GM18507 (cell line): ENCODE results near the gene SETD1A.
A peak's percentile ranks its signal among the peaks of the same experiment; 100 is the strongest.

ENCODE experiments used
- DNase-seq: peaks from one replicate; pipeline ENCODE4 v3.0.0; 2011; ENCODE audit warnings: low read depth; ENCODE audit not compliant: insufficient read length; ENCODE audit errors: extremely low spot score
- FAIRE-seq: peaks from 2 replicates; lab custom pipeline; 2011; peaks lifted over from hg19 to GRCh38; lab: Jason Lieb, UNC

The SETD1A gene

DNA sequence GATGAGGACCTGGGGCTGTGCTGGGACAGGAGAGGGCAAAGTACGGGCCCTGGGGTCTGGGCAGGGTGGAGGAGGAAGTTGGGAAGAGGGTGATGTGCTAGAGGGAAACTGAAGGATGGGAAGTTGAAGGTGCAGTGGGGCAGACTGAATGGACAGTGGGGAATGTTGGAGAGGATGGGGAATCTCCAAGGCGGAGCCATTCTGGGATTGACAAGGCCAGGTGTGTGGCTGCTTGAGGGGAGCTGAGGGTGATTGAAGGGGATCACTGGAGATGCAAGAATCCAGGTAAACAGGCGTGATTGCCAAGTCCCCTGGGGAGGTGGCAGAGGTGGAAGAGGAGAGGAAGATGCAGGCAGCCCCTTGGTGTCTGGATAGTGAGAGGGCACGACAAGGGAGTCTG lies 18.9 kb downstream of the SETD1A start:
- FAIRE-seq (no peak), DNase-seq (no peak)

DNA sequence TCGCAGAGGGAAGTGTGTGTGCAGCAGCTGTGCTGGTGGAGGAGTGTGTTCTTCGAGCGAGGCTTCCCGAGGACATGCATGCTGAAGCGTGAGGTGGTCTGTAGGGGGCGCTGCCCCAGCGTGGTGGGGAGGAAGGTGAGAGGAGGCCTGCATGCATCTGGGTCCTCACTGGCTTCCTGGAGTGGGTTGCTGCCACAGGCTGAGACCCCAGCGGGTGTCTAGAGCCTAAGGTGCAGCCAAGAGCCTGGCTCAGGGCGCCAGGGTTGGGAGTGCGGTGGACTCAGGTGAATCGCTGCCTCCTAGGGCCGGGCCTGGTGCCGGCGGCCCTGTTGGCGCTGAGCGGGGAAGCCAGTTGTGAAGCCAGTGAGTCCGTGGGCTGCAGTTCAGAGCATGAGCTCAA lies 19.9 kb downstream of the SETD1A start:
- DNase-seq (no peak), FAIRE-seq (no peak)

DNA sequence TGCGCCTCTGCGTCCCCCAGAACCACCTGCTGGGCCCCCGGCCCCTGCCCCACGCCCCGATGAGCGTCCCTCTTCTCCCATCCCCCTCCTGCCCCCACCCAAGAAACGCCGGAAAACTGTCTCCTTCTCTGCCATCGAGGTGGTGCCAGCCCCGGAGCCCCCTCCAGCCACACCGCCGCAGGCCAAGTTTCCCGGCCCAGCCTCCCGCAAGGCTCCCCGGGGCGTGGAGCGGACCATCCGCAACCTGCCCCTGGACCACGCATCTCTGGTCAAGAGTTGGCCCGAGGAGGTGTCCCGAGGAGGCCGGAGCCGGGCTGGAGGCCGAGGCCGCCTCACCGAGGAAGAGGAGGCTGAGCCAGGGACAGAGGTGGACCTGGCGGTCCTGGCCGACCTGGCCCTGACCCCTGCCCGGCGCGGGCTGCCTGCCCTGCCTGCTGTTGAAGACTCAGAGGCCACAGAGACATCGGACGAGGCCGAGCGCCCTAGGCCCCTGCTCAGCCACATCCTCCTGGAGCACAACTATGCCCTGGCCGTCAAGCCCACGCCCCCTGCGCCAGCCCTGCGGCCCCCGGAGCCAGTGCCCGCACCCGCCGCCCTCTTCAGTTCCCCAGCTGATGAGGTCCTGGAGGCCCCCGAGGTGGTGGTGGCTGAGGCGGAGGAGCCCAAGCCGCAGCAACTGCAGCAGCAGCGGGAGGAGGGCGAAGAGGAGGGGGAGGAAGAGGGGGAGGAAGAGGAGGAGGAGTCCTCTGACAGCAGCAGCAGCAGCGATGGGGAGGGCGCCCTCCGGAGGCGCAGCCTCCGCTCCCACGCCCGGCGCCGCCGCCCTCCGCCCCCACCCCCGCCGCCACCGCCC lies 21.8 kb downstream of the SETD1A start:
- no peak for FAIRE-seq
- DNase-seq, result no peak

DNA sequence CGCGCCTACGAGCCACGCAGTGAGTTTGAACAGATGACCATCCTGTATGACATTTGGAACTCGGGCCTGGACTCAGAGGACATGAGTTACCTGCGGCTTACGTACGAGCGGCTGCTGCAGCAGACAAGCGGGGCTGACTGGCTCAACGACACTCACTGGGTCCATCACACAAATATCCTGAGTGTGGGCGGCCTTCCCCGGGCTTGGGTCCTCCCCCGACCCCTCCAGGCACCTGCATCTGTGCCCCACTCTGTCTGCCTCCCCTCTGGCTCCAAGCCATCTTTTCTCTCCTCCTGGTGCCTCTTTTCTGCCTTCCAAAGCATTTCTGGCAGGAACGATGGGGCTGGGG lies 22.4 kb downstream of the SETD1A start:
- DNase-seq (no peak), FAIRE-seq (no peak)

DNA sequence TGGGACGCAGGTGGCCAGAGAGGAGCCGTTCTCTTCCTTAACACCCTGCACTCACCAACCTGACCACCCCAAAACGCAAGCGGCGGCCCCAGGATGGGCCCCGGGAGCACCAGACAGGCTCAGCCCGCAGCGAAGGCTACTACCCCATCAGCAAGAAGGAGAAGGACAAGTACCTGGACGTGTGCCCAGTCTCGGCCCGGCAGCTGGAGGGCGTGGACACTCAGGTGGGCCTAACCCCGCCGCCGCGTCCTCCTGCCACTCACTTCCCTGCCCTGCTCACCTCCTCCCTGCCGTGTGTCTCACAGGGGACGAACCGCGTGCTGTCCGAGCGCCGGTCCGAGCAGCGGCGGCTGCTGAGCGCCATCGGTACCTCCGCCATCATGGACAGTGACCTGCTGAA lies 22.9 kb downstream of the SETD1A start:
- no peak for FAIRE-seq
- DNase-seq, result no peak

DNA sequence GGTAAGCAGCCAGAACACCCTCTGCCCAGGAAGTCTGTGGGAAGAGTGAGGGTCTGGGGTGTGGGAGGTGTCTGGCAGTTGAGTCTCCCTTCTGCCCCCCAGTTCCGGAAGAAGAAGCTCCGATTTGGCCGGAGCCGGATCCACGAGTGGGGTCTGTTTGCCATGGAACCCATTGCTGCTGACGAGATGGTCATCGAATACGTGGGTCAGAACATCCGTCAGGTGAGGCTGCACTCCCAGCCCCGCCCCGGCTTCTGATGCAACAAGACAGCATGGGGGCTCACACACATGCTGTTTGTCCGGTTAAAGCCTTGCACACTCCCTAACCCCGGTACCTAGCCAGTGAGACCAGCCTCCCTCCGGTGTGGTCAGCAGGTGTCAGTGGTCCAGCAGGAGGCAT lies 23.4 kb downstream of the SETD1A start:
- DNase-seq (no peak), FAIRE-seq (no peak)

DNA sequence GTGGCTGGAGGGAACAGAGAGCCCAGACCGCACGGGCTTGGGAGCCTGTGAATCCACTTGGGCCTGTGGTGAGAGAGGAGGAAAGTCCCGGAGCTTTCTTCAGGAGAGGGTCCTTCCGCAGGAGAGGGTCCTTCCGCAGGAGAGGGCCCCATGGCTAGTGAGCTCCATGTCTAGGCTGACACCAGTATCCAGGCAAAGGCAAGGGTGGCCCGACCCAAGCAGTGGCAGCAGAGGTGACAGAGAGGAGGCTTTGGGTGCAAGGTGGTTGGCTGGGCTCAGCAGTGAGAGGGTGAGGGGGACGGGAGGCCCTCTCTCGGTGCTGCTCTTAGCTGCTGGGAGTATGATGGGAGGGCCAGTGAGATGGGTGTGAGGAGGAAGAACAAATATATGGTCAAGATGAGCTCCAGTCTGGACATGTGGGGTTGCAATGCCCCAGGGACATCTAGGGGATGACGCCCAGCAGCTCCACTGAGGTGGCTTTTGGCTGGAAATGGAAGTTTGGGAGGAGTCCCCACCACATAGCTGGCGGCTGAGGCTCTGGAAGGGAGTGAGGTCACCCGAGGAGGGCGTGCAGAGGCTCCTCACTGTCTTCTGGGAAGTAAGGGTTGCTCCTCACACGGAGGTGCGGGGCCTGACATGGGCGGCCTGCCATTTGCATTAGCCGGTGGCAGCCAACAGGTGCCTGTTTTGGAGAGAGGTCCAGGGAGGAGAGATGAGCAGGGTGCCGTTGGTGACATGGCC lies 25.2 kb downstream of the SETD1A start:
- DNase-seq, result no peak
- no peak for FAIRE-seq

DNA sequence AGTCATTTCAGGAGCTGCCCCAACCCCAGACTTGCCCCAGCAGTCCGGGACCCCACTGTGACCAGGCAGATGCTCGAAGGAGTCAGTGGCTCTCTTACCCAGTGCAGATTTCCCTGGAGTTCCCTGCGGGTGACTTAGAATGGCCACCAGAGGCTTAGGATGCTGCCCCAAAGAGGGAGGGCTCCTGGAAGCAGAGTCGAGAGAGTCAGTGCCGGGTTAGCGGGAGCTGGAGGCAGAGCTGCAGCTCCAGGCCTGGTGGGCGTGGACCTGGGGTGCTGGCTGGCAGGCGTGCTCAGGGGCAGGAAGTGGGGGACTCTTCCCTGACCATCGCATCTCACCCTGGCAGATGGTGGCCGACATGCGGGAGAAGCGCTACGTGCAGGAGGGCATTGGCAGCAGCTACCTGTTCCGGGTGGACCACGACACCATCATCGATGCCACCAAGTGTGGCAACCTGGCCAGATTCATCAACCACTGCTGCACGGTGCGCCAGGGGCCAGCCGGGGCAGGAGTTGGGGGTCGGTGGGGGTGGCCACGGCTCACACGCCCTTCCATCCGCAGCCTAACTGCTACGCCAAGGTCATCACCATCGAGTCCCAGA lies 25.8 kb downstream of the SETD1A start:
- DNase-seq (no peak), FAIRE-seq (no peak)

DNA sequence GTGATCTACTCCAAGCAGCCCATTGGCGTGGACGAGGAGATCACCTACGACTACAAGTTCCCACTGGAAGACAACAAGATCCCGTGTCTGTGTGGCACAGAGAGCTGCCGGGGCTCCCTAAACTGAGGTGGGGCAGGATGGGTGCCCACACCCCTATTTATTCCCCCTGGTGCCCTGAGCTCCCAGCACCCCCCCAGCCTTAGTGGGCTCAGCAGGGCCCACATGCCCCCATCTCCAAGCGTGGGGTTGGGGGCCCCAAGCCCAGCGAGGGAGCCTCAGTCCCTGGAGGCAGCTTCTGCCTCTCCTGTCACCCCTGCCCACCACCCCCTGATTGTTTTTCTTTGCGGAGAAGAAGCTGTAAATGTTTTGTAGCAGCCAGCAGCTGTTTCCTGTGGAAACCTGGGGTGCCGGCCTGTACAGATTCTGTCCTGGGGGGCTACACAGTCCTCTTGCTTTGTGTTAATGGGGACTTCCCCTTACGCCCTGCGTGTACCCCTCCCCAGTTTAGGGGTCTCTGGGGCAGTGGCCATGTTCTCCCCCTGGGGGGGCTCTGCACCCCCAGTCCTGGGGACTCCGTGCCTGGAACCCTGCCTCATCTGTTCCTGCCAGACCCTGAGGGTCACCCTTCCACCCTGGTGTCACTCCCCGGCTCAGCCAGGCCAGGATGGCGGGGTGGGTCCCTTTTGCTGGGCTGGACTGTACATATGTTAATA lies 26.5 kb downstream of the SETD1A start:
- FAIRE-seq (no peak), DNase-seq (no peak)

DNA sequence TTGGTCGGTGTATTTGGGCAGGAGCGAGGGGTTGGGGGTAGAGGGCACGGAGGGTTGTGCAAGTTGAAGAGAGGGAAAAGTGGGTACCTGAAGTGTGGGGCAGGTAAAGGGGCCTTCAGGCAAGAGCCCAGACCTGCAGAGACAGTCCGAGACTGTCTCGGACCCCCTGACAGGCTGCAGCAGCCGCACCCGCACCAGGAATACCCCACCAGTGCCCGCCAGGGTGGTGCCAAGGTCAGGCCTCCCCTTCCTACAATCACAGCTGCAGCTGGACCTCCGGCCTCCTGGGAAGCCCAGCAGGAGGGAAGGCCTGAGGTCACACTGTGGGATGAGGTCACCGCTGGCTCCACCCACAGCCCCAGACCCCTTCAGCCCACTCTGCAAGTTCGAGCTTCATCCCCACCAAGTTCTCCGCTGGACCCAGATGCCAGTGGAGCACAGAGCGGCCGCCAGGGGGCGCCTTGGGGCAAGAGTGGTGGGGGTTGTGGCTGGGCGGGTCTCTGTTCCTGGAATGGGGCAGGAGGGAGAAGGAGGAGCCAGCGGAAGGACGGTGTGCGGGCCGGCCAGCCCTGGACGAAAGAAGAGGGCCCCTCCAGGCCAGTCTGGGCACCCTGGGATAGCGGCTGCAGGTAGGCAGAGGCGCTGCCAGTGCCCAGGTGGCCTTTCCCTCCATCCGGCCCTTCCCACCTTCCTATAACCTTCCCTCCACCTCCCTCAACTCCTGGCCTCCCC lies 27.3 kb downstream of the SETD1A start, which contains the start of gene HSD3B7:
Gene HSD3B7 (plus strand): TSS at position 539 of the 732 bp plus-strand sequence. CDS start 452 bp downstream, outside the sequence.
- FAIRE-seq, result peak; percentile 38
- peak; percentile 78 for DNase-seq

DNA sequence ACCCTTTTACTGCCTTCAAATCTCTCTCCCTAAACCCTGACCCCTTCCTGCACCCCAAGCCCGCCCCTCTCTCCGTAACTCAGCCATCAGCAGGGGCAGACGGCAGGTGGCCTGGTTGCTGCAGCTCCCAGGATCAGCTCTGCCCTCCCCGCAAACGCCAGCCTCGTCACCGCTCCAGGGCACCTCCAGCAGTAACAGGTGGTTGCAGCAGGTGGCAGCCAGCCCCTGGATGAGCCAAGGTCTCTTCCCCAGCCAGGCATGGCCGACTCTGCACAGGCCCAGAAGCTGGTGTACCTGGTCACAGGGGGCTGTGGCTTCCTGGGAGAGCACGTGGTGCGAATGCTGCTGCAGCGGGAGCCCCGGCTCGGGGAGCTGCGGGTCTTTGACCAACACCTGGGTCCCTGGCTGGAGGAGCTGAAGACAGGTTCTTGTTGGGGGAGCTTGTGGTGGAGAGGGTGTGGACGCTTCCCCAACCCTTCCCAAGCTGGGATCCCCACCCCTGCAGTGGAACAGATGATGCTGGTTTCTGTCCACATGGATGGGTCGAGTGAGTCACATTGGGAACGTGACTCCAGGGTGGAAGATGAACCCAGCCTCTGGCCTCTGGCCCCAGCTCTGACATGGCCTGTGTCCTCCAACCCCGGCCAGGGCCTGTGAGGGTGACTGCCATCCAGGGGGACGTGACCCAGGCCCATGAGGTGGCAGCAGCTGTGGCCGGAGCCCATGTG lies 28.0 kb downstream of the SETD1A start:
- FAIRE-seq, result no peak
- DNase-seq, result no peak

DNA sequence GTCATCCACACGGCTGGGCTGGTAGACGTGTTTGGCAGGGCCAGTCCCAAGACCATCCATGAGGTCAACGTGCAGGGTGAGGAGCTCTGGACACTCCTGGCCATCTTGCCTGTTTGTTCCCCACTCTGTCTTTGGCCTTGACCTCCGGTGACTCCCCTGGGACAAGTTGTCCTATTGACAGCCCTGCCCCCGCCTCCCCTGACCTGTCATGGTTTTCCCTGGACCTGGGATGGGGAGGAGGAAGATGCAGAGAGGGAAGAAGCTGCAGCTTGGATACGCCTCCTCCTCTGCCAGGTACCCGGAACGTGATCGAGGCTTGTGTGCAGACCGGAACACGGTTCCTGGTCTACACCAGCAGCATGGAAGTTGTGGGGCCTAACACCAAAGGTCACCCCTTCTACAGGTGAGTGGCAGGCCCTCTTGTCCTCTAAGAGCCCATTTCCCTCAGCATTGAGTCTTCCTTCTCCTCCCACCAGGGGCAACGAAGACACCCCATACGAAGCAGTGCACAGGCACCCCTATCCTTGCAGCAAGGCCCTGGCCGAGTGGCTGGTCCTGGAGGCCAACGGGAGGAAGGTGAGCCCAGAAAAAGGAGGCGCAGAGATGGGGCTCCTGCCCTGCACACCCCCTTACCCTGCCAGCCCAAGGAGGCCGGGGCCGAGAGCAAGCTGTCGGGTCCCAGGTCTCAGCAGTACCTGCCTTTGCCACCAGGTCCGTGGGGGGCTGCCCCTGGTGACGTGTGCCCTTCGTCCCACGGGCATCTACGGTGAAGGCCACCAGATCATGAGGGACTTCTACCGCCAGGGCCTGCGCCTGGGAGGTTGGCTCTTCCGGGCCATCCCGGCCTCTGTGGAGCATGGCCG lies 28.8 kb downstream of the SETD1A start:
- DNase-seq, result no peak

DNA sequence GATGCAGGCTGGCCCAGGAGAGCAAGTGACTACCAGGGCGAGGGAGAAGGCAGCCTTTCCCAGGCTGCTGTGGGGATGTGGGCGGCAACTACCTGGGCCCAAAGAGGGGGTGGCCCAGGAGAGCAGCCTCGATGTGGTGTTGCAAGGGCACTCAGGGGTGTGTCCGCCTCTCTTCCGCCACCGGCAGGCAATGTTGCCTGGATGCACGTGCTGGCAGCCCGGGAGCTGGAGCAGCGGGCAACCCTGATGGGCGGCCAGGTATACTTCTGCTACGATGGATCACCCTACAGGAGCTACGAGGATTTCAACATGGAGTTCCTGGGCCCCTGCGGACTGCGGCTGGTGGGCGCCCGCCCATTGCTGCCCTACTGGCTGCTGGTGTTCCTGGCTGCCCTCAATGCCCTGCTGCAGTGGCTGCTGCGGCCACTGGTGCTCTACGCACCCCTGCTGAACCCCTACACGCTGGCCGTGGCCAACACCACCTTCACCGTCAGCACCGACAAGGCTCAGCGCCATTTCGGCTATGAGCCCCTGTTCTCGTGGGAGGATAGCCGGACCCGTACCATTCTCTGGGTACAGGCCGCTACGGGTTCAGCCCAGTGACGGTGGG lies 30.1 kb downstream of the SETD1A start:
- DNase-seq (no peak), FAIRE-seq (no peak)

More for the DNA sequence above, 28.8 kb downstream of the SETD1A start:
- no peak for FAIRE-seq

DNA sequence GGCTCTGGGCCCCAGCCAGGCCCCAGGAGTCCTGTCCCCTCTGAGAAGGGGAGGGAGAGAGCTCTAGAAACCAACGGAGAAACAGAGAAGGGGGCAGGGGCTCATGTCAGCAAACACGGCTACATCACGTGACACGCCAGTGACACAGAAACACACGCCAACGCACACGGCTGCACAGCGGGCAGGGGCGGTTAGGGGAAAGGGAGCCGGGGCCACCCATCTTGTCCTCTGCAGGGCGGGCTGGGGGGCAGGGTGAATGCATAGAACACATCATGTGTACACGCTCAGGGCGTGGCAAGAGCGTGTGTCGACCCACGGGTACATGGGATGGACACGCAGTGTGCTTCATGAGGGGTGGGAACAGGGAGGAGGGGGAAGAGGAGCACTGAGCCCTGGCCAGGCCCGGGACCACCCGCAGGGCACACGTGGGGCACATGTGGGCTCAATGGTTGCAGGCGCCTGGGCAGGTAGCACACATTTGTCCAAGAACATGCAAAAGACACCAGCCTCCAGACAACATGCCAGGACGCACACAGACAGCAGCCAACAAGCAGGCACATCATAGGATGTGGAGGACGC lies 32.0 kb downstream of the SETD1A start:
- no peak for DNase-seq
- no peak for FAIRE-seq

DNA sequence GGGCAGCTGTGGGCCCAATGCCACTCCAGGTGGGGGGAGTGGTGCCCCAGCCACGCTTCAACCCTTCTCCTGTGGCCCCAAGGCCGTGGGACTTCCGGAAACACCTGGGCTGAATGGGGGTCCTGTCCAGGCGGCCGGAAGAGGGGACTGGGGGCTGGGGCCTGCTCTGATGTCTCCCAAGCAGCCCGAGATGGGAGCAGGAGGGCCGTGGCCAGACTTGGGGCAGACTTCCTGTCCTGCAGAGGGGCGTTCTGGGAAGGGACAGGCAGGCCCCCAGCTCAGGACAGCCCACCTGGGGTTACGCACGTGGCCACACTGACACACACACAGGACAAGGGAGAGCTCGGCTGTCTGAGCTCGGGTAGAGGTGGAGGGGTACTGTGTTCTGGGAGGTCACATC lies 32.6 kb downstream of the SETD1A start:
- FAIRE-seq, result no peak

DNA sequence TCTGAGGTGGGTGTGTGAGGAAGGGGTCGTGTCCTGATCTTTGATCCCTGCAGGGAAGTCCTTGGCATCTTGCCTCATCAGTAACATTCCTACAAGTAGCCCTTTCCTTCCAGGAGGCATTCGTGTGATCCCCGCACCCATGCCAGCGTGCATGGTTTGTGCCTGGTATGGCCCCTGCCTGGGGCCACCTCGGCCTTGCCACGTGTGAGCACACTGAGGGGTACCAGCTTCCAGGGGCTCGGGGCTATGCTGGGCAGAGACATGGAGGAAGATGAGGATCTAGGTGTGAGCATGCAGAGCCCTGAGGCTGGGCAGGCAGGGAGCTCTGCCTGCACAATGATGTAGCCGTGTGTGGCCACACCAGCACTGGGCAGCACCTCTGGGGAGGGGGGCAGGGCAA lies 33.5 kb downstream of the SETD1A start:
- DNase-seq, result no peak
- FAIRE-seq, result no peak

More for the DNA sequence above, 32.6 kb downstream of the SETD1A start:
- no peak for DNase-seq

DNA sequence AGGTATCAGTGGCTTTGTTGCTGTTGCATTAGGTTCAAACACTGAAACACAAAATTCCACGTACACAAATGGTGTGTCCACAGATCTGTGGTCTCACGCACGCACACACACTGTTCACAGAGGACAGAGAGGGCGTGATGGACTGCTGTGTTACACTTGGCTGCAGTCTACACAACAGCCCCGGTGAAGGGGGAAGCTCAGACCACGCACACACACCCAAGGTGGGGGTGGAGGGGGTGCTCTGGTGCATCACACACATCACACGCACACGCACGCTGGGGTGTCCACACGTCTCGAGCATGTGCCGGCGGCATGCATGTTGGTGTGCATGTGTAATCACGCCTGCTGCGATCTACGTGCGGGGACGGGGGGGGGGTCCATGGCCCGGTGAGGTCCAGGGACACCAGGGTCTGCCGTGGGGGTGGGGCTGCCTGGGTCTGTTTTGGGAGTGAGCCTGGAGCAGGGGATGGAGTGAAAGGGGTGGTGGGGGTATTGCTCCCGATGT lies 34.8 kb downstream of the SETD1A start:
- FAIRE-seq (no peak), DNase-seq (no peak)
